ENCODE data around the gene MAPT.

- TF ChIP-seq CTCF (IDR thresholded peaks at IDR 0.05; ENCODE audit: low read length): no peak
- TF ChIP-seq EZH2phosphoT487 (IDR thresholded peaks at IDR 0.05; ENCODE audit: low read length): no peak
Measured at GRCh38 chr17:46044989-46045388, 150.6 kb downstream of the MAPT start.
